AG09309 (cell line): ENCODE results near the gene ABCF1.

Experiments
- DNase-seq: peaks from one replicate; pipeline ENCODE4 v3.0.0-alpha.2; 2010; ENCODE audit warnings: low read depth
- H3K4me3 ChIP-seq: 2 replicates; pipeline ENCODE4 v1.5.1; 2011; ENCODE audit warnings: mild to moderate bottlenecking, low read depth, low read length, moderate library complexity; ENCODE audit not compliant: control insufficient read depth
- CTCF ChIP-seq: IDR thresholded peaks from 2 replicates; pipeline ENCODE4 v1.5.1; 2011; ENCODE audit warnings: mild to moderate bottlenecking, low read depth, low read length, inconsistent platforms; ENCODE audit not compliant: insufficient read depth, control insufficient read depth; ENCODE audit errors: missing control alignments

Gene ABCF1

GRCh38 chr6:30626484-30627366 lies 55.5 kb downstream of the ABCF1 start, which contains the start of gene ATAT1:
Gene ATAT1 (plus strand): TSS chr6:30626874.
- DNase-seq: no peak
- peak within 1 kb of the TSS; percentile 82 for H3K4me3 ChIP-seq
- peak; percentile 44 for TF ChIP-seq CTCF

GRCh38 chr6:30635834-30636233 lies 64.6 kb downstream of the ABCF1 start:
- DNase-seq: no peak
- H3K4me3 ChIP-seq: no peak overlapping the region
- TF ChIP-seq CTCF: no peak

- no peak overlapping the region for H3K4me3 ChIP-seq
- no peak for DNase-seq
- TF ChIP-seq CTCF: no peak
Measured at GRCh38 chr6:30640481-30640880, 69.2 kb downstream of the ABCF1 start.

GRCh38 chr6:30641048-30641447 lies 69.8 kb downstream of the ABCF1 start:
- TF ChIP-seq CTCF: no peak
- DNase-seq: no peak
- H3K4me3 ChIP-seq: no peak overlapping the region
